ENCODE data around the gene FLRT1. TPM values are rescaled to one million over a fixed set of nuclear protein-coding genes. Genes with fewer than 3 reads are reported as not detected.

The FLRT1 gene
- total and polyA plus RNA-seq, 2 experiments from 2014 or later, result 0.76 to 1.1 TPM

DNA sequence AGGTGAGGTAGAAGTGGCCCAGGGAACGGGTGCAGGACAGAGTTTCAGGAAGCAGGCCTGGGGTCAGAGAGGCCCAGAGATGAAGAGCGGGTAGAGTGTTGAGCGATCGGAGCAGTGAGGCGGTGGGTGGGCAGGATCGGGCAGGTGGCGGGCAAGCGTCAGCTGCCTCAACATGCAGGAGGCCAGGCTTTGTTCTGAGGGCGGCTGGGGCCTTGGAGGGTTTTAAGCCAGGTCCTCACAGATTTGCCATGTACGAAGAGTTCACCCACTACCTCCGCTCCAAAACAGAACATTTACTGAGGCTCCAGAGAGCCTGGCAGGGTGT lies 29.4 kb downstream of the FLRT1 start:
- Mint-ChIP-seq H3K9me3 (no peaks in the 10 kb centered on the region), H3K27me3 (ENCODE audit: insufficient read depth, low read depth, poor library complexity) (peaks cover 64% of the 10 kb centered on the region), H3K36me3 (ENCODE audit: low read depth) (no peaks in the 10 kb centered on the region; the same call in 2 of the 3 replicates), H3K4me3 (no peak overlapping the region), H3K27ac (no peak overlapping the region), H3K4me1 (peaks cover 16% of the 10 kb centered on the region; the same call in 2 of the 3 replicates)
- Histone ChIP-seq H4K20me1 (replicated peaks; ENCODE audit: insufficient read depth) (peaks cover 5% of the 10 kb centered on the region; the same call in 1 of the 2 replicates), H3K4me1 (ENCODE audit: insufficient read depth) (peaks cover 9% of the 10 kb centered on the region; the same call in 1 of the 2 replicates), H3K4me3 (no peak overlapping the region), H3K4me2 (no peak overlapping the region), H3K9me2 (ENCODE audit: insufficient read depth) (no peaks in the 10 kb centered on the region), H3K27ac (ENCODE audit: low read depth) (no peak overlapping the region), H2AFZ (no peak overlapping the region), H3F3A (replicated peaks; ENCODE audit: low read depth) (0 out of 2 replicates have a peak, but pooled peaks cover 3% of the 10 kb centered on the region), H3K79me2 (replicated peaks; ENCODE audit: insufficient read depth) (no peaks in the 10 kb centered on the region), H3K36me3 (ENCODE audit: insufficient read depth) (no peaks in the 10 kb centered on the region), H3K27me3 (ENCODE audit: insufficient read depth) (peaks cover 81% of the 10 kb centered on the region)
- TF ChIP-seq EZH2 (IDR thresholded peaks at IDR 0.05; ENCODE audit: low read depth, unreplicated experiment) (no peak), JUNB (IDR thresholded peaks at IDR 0.05; ENCODE audit: unreplicated experiment) (no peak), CREB1 (CRISPR knock-in tag; IDR thresholded peaks at IDR 0.05; ENCODE audit: low read depth) (no peak), STAT1 (IDR thresholded peaks at IDR 0.05; ENCODE audit: unreplicated experiment) (no peak), NANOG (IDR thresholded peaks at IDR 0.05; ENCODE audit: borderline replicate concordance) (no peak), ZNF331 (CRISPR knock-in tag; IDR thresholded peaks at IDR 0.05; ENCODE audit: low read depth) (no peak), ZNF114 (CRISPR knock-in tag; IDR thresholded peaks at IDR 0.05) (no peak)
- TF ChIP-seq, protein P1, sequence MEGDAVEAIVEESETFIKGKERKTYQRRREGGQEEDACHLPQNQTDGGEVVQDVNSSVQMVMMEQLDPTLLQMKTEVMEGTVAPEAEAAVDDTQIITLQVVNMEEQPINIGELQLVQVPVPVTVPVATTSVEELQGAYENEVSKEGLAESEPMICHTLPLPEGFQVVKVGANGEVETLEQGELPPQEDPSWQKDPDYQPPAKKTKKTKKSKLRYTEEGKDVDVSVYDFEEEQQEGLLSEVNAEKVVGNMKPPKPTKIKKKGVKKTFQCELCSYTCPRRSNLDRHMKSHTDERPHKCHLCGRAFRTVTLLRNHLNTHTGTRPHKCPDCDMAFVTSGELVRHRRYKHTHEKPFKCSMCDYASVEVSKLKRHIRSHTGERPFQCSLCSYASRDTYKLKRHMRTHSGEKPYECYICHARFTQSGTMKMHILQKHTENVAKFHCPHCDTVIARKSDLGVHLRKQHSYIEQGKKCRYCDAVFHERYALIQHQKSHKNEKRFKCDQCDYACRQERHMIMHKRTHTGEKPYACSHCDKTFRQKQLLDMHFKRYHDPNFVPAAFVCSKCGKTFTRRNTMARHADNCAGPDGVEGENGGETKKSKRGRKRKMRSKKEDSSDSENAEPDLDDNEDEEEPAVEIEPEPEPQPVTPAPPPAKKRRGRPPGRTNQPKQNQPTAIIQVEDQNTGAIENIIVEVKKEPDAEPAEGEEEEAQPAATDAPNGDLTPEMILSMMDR (conservative IDR thresholded peaks at IDR 0.05; ENCODE audit: low read depth in 2 of 2), result no peak
- TF ChIP-seq, protein P2, sequence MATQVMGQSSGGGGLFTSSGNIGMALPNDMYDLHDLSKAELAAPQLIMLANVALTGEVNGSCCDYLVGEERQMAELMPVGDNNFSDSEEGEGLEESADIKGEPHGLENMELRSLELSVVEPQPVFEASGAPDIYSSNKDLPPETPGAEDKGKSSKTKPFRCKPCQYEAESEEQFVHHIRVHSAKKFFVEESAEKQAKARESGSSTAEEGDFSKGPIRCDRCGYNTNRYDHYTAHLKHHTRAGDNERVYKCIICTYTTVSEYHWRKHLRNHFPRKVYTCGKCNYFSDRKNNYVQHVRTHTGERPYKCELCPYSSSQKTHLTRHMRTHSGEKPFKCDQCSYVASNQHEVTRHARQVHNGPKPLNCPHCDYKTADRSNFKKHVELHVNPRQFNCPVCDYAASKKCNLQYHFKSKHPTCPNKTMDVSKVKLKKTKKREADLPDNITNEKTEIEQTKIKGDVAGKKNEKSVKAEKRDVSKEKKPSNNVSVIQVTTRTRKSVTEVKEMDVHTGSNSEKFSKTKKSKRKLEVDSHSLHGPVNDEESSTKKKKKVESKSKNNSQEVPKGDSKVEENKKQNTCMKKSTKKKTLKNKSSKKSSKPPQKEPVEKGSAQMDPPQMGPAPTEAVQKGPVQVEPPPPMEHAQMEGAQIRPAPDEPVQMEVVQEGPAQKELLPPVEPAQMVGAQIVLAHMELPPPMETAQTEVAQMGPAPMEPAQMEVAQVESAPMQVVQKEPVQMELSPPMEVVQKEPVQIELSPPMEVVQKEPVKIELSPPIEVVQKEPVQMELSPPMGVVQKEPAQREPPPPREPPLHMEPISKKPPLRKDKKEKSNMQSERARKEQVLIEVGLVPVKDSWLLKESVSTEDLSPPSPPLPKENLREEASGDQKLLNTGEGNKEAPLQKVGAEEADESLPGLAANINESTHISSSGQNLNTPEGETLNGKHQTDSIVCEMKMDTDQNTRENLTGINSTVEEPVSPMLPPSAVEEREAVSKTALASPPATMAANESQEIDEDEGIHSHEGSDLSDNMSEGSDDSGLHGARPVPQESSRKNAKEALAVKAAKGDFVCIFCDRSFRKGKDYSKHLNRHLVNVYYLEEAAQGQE (IDR thresholded peaks at IDR 0.05; ENCODE audit: unreplicated experiment), result no peak
- TF ChIP-seq, protein P3, sequence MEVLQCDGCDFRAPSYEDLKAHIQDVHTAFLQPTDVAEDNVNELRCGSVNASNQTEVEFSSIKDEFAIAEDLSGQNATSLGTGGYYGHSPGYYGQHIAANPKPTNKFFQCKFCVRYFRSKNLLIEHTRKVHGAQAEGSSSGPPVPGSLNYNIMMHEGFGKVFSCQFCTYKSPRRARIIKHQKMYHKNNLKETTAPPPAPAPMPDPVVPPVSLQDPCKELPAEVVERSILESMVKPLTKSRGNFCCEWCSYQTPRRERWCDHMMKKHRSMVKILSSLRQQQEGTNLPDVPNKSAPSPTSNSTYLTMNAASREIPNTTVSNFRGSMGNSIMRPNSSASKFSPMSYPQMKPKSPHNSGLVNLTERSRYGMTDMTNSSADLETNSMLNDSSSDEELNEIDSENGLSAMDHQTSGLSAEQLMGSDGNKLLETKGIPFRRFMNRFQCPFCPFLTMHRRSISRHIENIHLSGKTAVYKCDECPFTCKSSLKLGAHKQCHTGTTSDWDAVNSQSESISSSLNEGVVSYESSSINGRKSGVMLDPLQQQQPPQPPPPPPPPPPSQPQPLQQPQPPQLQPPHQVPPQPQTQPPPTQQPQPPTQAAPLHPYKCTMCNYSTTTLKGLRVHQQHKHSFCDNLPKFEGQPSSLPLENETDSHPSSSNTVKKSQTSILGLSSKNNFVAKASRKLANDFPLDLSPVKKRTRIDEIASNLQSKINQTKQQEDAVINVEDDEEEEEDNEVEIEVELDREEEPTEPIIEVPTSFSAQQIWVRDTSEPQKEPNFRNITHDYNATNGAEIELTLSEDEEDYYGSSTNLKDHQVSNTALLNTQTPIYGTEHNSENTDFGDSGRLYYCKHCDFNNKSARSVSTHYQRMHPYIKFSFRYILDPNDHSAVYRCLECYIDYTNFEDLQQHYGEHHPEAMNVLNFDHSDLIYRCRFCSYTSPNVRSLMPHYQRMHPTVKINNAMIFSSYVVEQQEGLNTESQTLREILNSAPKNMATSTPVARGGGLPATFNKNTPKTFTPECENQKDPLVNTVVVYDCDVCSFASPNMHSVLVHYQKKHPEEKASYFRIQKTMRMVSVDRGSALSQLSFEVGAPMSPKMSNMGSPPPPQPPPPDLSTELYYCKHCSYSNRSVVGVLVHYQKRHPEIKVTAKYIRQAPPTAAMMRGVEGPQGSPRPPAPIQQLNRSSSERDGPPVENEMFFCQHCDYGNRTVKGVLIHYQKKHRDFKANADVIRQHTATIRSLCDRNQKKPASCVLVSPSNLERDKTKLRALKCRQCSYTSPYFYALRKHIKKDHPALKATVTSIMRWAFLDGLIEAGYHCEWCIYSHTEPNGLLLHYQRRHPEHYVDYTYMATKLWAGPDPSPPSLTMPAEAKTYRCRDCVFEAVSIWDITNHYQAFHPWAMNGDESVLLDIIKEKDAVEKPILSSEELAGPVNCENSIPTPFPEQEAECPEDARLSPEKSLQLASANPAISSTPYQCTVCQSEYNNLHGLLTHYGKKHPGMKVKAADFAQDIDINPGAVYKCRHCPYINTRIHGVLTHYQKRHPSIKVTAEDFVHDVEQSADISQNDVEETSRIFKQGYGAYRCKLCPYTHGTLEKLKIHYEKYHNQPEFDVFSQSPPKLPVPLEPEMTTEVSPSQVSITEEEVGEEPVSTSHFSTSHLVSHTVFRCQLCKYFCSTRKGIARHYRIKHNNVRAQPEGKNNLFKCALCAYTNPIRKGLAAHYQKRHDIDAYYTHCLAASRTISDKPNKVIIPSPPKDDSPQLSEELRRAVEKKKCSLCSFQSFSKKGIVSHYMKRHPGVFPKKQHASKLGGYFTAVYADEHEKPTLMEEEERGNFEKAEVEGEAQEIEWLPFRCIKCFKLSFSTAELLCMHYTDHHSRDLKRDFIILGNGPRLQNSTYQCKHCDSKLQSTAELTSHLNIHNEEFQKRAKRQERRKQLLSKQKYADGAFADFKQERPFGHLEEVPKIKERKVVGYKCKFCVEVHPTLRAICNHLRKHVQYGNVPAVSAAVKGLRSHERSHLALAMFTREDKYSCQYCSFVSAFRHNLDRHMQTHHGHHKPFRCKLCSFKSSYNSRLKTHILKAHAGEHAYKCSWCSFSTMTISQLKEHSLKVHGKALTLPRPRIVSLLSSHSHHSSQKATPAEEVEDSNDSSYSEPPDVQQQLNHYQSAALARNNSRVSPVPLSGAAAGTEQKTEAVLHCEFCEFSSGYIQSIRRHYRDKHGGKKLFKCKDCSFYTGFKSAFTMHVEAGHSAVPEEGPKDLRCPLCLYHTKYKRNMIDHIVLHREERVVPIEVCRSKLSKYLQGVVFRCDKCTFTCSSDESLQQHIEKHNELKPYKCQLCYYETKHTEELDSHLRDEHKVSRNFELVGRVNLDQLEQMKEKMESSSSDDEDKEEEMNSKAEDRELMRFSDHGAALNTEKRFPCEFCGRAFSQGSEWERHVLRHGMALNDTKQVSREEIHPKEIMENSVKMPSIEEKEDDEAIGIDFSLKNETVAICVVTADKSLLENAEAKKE (CRISPR knock-in tag; IDR thresholded peaks at IDR 0.05), result no peak
- DNase-seq (ENCODE audit: low spot score) (no peak), ATAC-seq (no peak)
